Fibroblast of pulmonary artery (primary cell): ENCODE measurements around the gene ATP2B2.

Experiments used
- DNase-seq: peaks from one replicate; pipeline ENCODE4 v3.0.0-alpha.2; 2010; ENCODE audit warnings: low read depth
- H3K4me3 ChIP-seq: replicated peaks from 2 replicates; pipeline ENCODE4 v1.5.1; 2011; ENCODE audit warnings: low read depth, mild to moderate bottlenecking, control low read depth, low read length, moderate library complexity
- TF ChIP-seq, protein P1 (sequence below): IDR thresholded peaks from 2 replicates; pipeline ENCODE4 v1.5.1; 2011; ENCODE audit warnings: mild to moderate bottlenecking, control low read depth, low read length, inconsistent platforms; ENCODE audit errors: missing control alignments

ATP2B2 gene

DNA sequence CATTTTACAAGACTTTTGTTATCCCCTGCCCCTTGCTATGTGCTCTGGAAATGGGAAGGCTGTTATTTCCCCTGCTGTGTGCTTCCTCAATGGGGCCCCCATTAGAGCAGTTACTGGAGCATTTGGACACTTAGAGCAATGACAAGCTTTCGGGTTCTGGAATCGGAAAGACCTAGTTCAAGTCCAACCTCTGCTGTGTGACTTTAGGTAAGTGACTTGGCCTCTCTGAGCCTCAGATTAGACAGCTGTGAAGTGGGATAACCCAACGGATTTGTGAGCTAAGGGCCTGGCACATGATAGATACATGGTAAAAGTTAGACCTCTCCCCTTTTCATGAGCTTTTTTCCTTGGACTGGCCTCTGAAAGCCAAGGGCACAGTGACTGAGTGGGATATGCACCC is 100.5 kb downstream of the ATP2B2 start:
- DNase-seq: no peak
- TF ChIP-seq, protein P1, sequence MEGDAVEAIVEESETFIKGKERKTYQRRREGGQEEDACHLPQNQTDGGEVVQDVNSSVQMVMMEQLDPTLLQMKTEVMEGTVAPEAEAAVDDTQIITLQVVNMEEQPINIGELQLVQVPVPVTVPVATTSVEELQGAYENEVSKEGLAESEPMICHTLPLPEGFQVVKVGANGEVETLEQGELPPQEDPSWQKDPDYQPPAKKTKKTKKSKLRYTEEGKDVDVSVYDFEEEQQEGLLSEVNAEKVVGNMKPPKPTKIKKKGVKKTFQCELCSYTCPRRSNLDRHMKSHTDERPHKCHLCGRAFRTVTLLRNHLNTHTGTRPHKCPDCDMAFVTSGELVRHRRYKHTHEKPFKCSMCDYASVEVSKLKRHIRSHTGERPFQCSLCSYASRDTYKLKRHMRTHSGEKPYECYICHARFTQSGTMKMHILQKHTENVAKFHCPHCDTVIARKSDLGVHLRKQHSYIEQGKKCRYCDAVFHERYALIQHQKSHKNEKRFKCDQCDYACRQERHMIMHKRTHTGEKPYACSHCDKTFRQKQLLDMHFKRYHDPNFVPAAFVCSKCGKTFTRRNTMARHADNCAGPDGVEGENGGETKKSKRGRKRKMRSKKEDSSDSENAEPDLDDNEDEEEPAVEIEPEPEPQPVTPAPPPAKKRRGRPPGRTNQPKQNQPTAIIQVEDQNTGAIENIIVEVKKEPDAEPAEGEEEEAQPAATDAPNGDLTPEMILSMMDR: no peak
- H3K4me3 ChIP-seq: no peak overlapping the region

DNA sequence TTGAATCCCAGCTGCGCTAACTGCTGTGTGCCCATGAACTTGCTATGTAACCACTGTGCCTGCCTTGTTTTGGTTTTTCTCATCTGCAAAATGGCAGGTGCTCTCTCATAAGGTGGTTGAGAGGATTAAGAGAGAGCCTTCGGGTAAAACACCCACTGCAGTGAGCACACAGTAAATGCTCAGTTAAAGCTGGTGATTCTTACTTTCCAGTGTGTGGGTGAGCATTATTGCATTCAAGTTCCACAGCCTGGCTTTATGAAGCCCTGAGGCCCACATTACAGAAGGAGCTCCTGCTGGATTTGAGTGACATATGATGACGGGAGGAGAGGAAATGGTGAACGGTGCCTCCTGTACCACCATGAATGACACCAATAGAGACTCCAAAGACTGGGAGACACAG is 101.0 kb downstream of the ATP2B2 start:
- TF ChIP-seq, protein P1: no peak
- DNase-seq: no peak
- H3K4me3 ChIP-seq: no peak overlapping the region

DNA sequence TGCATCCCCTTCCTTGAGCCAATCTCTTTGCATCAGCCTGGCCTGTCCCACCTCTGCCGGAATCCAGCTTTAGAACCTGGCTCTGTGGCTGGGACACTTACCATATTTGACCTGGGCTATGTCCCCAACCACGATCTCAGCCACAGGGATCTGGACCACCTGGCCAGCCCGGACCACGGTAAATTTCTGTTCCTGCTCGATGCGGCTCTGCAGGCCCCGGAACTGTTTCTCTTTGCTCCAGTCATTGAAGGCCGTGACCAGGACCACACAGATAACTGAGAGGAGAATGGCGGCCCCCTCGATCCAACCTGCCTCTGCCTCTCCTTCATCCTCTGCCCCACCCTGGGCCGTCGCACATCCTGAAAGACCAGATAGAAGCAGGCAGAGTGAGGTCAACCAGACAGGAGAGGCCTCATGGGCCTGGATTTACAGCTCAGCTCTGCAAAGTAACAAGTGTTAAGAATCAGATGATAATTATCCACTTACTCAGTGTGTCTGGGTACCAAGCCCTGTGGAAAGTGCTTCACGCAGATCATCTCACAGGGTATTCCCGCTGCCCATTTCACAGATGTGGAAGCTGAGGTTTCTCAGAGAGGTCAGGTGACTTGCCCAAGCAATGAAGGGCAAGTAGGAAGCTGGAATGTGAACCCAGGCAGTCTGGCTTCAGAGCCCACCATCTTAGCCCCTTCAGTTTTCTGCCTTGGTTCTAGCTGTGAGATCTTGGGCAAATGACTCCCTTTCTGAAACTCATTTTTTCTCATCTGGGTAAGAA is 103.2 kb downstream of the ATP2B2 start:
- DNase-seq: no peak
- no peak overlapping the region for H3K4me3 ChIP-seq
- TF ChIP-seq, protein P1: no peak

DNA sequence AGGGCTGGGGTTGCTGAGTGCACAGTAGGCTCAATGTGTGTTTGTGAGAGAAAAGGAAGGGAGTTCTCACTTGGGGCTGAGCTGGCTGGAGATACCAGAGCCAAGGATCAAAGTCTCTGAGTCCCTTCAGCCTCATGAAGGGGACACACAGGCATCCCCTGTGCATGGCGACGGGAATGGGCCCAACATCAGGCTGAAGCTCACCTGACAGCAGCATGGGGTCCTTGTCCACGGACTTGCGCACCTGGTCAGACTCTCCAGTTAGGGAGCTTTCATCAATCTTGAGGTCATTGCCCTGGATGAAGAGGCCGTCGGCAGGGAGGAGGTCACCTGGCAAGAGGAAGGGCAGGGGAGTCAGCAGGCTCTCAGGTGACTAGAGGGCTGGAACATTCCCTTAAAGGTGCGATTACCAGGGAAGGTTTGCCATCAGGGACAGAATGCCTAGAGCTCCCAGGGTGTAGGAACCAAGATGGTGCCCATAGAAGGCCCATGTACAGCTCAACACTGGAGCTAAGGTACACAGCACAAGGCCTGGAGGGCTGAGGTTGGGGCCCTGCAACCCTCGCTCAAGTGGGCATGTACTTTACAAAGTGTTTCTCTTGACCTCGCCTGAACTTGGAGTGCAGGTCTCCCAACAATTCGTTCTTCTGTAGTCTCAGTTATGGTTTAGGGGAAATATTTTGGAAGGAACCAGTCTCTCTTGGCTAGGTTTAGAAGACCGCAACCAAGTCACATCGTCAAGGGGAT is 104.5 kb downstream of the ATP2B2 start:
- TF ChIP-seq, protein P1: no peak
- no peak for DNase-seq
- H3K4me3 ChIP-seq: no peak overlapping the region

DNA sequence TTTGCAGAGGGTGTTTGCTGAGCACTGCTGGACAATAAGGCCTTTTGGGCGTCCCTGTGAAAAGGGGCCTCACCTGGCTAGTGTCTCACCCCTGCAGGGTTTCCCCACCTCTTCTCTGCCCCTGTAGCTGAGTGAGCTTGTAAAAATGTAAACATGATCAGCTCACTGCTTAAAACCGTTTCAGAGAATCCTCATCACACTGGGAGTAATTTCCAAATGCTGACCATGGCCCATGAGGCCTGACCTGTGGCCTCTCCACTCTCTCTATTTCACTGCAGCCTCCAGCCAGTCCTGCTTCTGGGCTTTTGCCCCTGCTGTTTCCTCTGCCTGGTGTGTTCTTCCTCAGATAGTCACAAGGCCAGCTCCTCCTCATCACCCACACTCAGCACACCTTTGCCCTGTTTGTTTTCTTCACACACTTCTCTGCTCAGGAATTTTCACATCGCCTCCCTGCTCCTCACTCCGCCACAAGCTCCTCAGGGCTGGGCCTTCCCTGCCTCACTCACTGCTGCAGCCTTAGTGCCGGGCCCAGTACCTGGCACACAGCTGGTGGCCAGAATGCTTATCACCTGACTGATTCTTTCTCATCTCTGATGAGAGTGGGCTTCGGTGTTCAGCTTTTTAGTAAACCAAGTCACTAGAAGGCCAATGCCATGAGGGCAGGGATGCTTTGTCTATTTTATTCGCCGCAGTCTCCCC is 105.2 kb downstream of the ATP2B2 start:
- TF ChIP-seq, protein P1: no peak
- H3K4me3 ChIP-seq: no peak overlapping the region
- DNase-seq: no peak

DNA sequence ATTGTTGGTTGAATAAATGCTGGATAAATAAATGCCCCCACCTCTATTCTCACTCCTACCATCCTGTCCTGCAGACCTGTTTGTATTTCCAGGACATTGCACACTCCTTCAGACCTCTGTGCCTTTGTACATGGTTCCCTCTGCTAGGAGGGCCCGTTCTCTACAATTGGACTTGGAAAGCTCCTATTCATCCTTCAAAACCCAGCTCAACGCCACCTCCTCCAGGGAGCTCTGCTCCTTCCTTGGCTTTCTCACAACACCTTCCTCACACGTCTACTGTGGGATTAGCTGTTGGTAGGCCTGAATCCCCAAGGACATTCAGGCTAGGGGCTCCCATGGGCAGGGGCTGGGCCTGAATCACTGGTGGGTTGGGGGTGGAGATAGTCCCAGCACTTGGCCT is 105.8 kb downstream of the ATP2B2 start:
- no peak for DNase-seq
- TF ChIP-seq, protein P1: no peak
- H3K4me3 ChIP-seq: no peak overlapping the region
